ENCODE results near the gene DDX5. TPM values are rescaled to one million over a fixed set of nuclear protein-coding genes. Genes with fewer than 3 reads are reported as not detected.

The DDX5 gene
- total and polyA plus RNA-seq, 7 experiments from 2014 or later = 781 to 2,704 (median 1,624) TPM

- Mint-ChIP-seq H3K4me3 (peak overlapping the region; percentile 97 to 100 (median 99)), H3K4me1 (peaks cover 33 to 85% (median 76%) of the 10 kb centered on the region in 7 donors), H3K27me3 (peaks cover 0 to 11% (median 0%) of the 10 kb centered on the region in 5 donors), H3K36me3 (peaks cover 14 to 78% (median 61%) of the 10 kb centered on the region in 5 donors), H3K27ac (peak overlapping the region; percentile 99 to 100 (median 100)), H3K9me3 (peaks cover 0 to 39% (median 0%) of the 10 kb centered on the region in 11 donors)
- Histone ChIP-seq H3K4me1 (ENCODE audit: control insufficient read depth in 2 of 2, insufficient read depth in 2 of 2, low read length in 2 of 2) (peaks cover 41 to 54% of the 10 kb centered on the region in 2 donors), H3K36me3 (ENCODE audit: control insufficient read depth in 2 of 3, insufficient read depth in 3 of 3, low read length in 3 of 3) (peaks cover 47 to 80% (median 60%) of the 10 kb centered on the region in 3 experiments), H3K27ac (ENCODE audit: low read depth, low read length) (peak overlapping the region; percentile 100), H3K9me3 (ENCODE audit: control insufficient read depth in 2 of 3, low read length in 3 of 3) (no peaks in the 10 kb centered on the region), H3K27me3 (ENCODE audit: control insufficient read depth in 2 of 2, insufficient read depth in 2 of 2, low read length in 2 of 2) (no peaks in the 10 kb centered on the region), H3K4me3 (ENCODE audit: low read length) (peak overlapping the region; percentile 98)
- POLR2A ChIA-PET = interaction anchor here (0.6 to 5.5 kb wide), 19 partner anchors 7 to 1752 kb away, joined by 3 to 224 read pairs (median 6); partner anchors contain the start of genes CCDC47, DDX42, PECAM1 and POLG2
- DNase-seq (peak in 2 of 9 donors; percentile 8 to 14), ATAC-seq (no peak)
- intact Hi-C loops (cut with micrococcal nuclease) = loop anchor here in 1 of 2 donors (10.0 kb wide), 1 partner anchor 411 kb away; the partner anchor contains the start of gene LRRC37A3
- CTCF ChIA-PET = interaction anchor here (1.2 kb wide), 2 partner anchors 13 to 84 kb away, joined by 4 read pairs; no protein-coding TSS in a partner anchor
Observed at GRCh38 chr17:64503821-64504768, 2.0 kb downstream of the DDX5 start.

GRCh38 chr17:64503341-64503740, 2.7 kb downstream of the DDX5 start:
- intact Hi-C loops (cut with micrococcal nuclease) = loop anchor here in 1 of 2 donors (10.0 kb wide), 1 partner anchor 411 kb away; the partner anchor contains the start of gene LRRC37A3
- H3K27me3 ChIP-seq (ENCODE audit: control insufficient read depth in 2 of 2, insufficient read depth in 2 of 2, low read length in 2 of 2) = no peaks in the 10 kb centered on the region
- POLR2A ChIA-PET = interaction anchor here (0.6 to 5.5 kb wide), 7 partner anchors 7 to 747 kb away, joined by 3 to 224 read pairs (median 52); partner anchors contain the start of genes PECAM1 and POLG2
- DNase-seq (peak in 3 of 9 donors; percentile 9 to 16 (median 12)), ATAC-seq (no peak)
- H3K27ac ChIP-seq (ENCODE audit: low read depth, low read length) = peak overlapping the region; percentile 100
- CTCF ChIA-PET = interaction anchor here (1.2 kb wide), 1 partner anchor 84 kb away, joined by 4 read pairs; no protein-coding TSS in a partner anchor
- Mint-ChIP-seq H3K4me1 (peaks cover 33 to 83% (median 73%) of the 10 kb centered on the region in 7 donors), H3K27ac (peak overlapping the region in 8 of 9 donors; percentile 44 to 100 (median 87)), H3K36me3 (peaks cover 16 to 83% (median 61%) of the 10 kb centered on the region in 5 donors), H3K27me3 (peaks cover 0 to 11% (median 0%) of the 10 kb centered on the region in 5 donors), H3K4me3 (peak overlapping the region in 9 of 10 donors; percentile 27 to 100 (median 99)), H3K9me3 (peaks cover 0 to 43% (median 0%) of the 10 kb centered on the region in 11 donors)
- H3K4me3 ChIP-seq (ENCODE audit: low read length) = no peak overlapping the region
- H3K36me3 ChIP-seq (ENCODE audit: control insufficient read depth in 2 of 3, insufficient read depth in 3 of 3, low read length in 3 of 3) = peaks cover 51 to 83% (median 64%) of the 10 kb centered on the region in 3 experiments
- peaks cover 35 to 49% of the 10 kb centered on the region in 2 donors for H3K4me1 ChIP-seq (ENCODE audit: control insufficient read depth in 2 of 2, insufficient read depth in 2 of 2, low read length in 2 of 2)
- H3K9me3 ChIP-seq (ENCODE audit: control insufficient read depth in 2 of 3, low read length in 3 of 3) = no peaks in the 10 kb centered on the region

GRCh38 chr17:64502809-64503208, 3.3 kb downstream of the DDX5 start:
- peak in 2 of 9 donors; percentile 4 to 10 for DNase-seq

GRCh38 chr17:64502021-64502420, 4.1 kb downstream of the DDX5 start:
- H3K4me3 ChIP-seq (ENCODE audit: low read length) = no peak overlapping the region
- CTCF ChIA-PET = interaction anchor here (1.0 to 1.2 kb wide), 2 partner anchors 81 to 82 kb away, joined by 4 to 8 read pairs; no protein-coding TSS in a partner anchor

More at GRCh38 chr17:64502809-64503208, 3.3 kb downstream of the DDX5 start:
- Mint-ChIP-seq H3K27me3 (peaks cover 0 to 11% (median 0%) of the 10 kb centered on the region in 5 donors), H3K4me3 (peak overlapping the region in 8 of 10 donors; percentile 36 to 100 (median 98)), H3K4me1 (peaks cover 35 to 83% (median 74%) of the 10 kb centered on the region in 7 donors), H3K9me3 (peaks cover 0 to 47% (median 0%) of the 10 kb centered on the region in 11 donors), H3K36me3 (peaks cover 17 to 85% (median 61%) of the 10 kb centered on the region in 5 donors), H3K27ac (peak overlapping the region; percentile 44 to 100 (median 86))
- intact Hi-C loops (cut with micrococcal nuclease) = loop anchor here in 1 of 2 donors (10.0 kb wide), 1 partner anchor 412 kb away; the partner anchor contains the start of gene LRRC37A3
- CTCF ChIA-PET = interaction anchor here (1.0 to 1.2 kb wide), 2 partner anchors 82 to 83 kb away, joined by 4 to 8 read pairs; no protein-coding TSS in a partner anchor
- Histone ChIP-seq H3K9me3 (ENCODE audit: control insufficient read depth in 2 of 3, low read length in 3 of 3) (no peaks in the 10 kb centered on the region), H3K27me3 (ENCODE audit: control insufficient read depth in 2 of 2, insufficient read depth in 2 of 2, low read length in 2 of 2) (no peaks in the 10 kb centered on the region), H3K4me1 (ENCODE audit: control insufficient read depth in 2 of 2, insufficient read depth in 2 of 2, low read length in 2 of 2) (peaks cover 30 to 43% of the 10 kb centered on the region in 2 donors), H3K36me3 (ENCODE audit: control insufficient read depth in 2 of 3, insufficient read depth in 3 of 3, low read length in 3 of 3) (peaks cover 51 to 83% (median 64%) of the 10 kb centered on the region in 3 experiments), H3K4me3 (ENCODE audit: low read length) (no peak overlapping the region), H3K27ac (ENCODE audit: low read depth, low read length) (peak overlapping the region; percentile 20)
- POLR2A ChIA-PET = interaction anchor here (0.5 to 5.5 kb wide), 8 partner anchors 6 to 711 kb away, joined by 3 to 224 read pairs (median 4); partner anchors contain the start of gene POLG2
- no peak for ATAC-seq

GRCh38 chr17:64500862-64501765, 5.0 kb downstream of the DDX5 start:
- Histone ChIP-seq H3K27me3 (ENCODE audit: control insufficient read depth in 2 of 2, insufficient read depth in 2 of 2, low read length in 2 of 2) (no peaks in the 10 kb centered on the region), H3K9me3 (ENCODE audit: control insufficient read depth in 2 of 3, low read length in 3 of 3) (no peaks in the 10 kb centered on the region), H3K4me3 (ENCODE audit: low read length) (no peak overlapping the region), H3K27ac (ENCODE audit: low read depth, low read length) (no peak overlapping the region), H3K36me3 (ENCODE audit: control insufficient read depth in 2 of 3, insufficient read depth in 3 of 3, low read length in 3 of 3) (peaks cover 51 to 74% (median 64%) of the 10 kb centered on the region in 3 experiments), H3K4me1 (ENCODE audit: control insufficient read depth in 2 of 2, insufficient read depth in 2 of 2, low read length in 2 of 2) (peaks cover 35 to 46% of the 10 kb centered on the region in 2 donors)
- Mint-ChIP-seq H3K36me3 (peaks cover 21 to 74% (median 57%) of the 10 kb centered on the region in 5 donors), H3K27me3 (peaks cover 0 to 3% (median 0%) of the 10 kb centered on the region in 5 donors), H3K4me1 (peaks cover 38 to 95% (median 83%) of the 10 kb centered on the region in 7 donors), H3K27ac (peak overlapping the region; percentile 16 to 100 (median 84)), H3K4me3 (peak overlapping the region in 5 of 10 donors; percentile 23 to 100 (median 97)), H3K9me3 (peaks cover 0 to 54% (median 0%) of the 10 kb centered on the region in 11 donors)
- DNase-seq (peak in 4 of 9 donors; percentile 12 to 32 (median 28)), ATAC-seq (no peak)
- intact Hi-C loops (cut with micrococcal nuclease) = loop anchor here in 1 of 2 donors (10.0 kb wide), 1 partner anchor 414 kb away; the partner anchor contains the start of gene LRRC37A3
- ChIA-PET CTCF (interaction anchor here (0.6 to 6.5 kb wide), 2 partner anchors 81 to 283 kb away, joined by 4 to 47 read pairs; no protein-coding TSS in a partner anchor), POLR2A (interaction anchor here (0.8 to 1.2 kb wide), 4 partner anchors 8 to 41 kb away, joined by 3 to 4 read pairs (median 4); no protein-coding TSS in a partner anchor)

More at GRCh38 chr17:64502021-64502420, 4.1 kb downstream of the DDX5 start:
- Histone ChIP-seq H3K27me3 (ENCODE audit: control insufficient read depth in 2 of 2, insufficient read depth in 2 of 2, low read length in 2 of 2) (no peaks in the 10 kb centered on the region), H3K36me3 (ENCODE audit: control insufficient read depth in 2 of 3, insufficient read depth in 3 of 3, low read length in 3 of 3) (peaks cover 51 to 80% (median 64%) of the 10 kb centered on the region in 3 experiments), H3K9me3 (ENCODE audit: control insufficient read depth in 2 of 3, low read length in 3 of 3) (no peaks in the 10 kb centered on the region), H3K27ac (ENCODE audit: low read depth, low read length) (peak overlapping the region; percentile 20), H3K4me1 (ENCODE audit: control insufficient read depth in 2 of 2, insufficient read depth in 2 of 2, low read length in 2 of 2) (peaks cover 35 to 46% of the 10 kb centered on the region in 2 donors)
- Mint-ChIP-seq H3K36me3 (peaks cover 17 to 80% (median 57%) of the 10 kb centered on the region in 5 donors), H3K27ac (peak overlapping the region; percentile 51 to 100 (median 84)), H3K4me1 (peaks cover 37 to 85% (median 75%) of the 10 kb centered on the region in 7 donors), H3K27me3 (peaks cover 0 to 11% (median 0%) of the 10 kb centered on the region in 5 donors), H3K9me3 (peaks cover 0 to 53% (median 0%) of the 10 kb centered on the region in 11 donors), H3K4me3 (peak overlapping the region in 8 of 10 donors; percentile 16 to 100 (median 62))
- ATAC-seq = no peak
- intact Hi-C loops (cut with micrococcal nuclease) = loop anchor here in 1 of 2 donors (10.0 kb wide), 1 partner anchor 413 kb away; the partner anchor contains the start of gene LRRC37A3
- POLR2A ChIA-PET = interaction anchor here (0.7 to 1.1 kb wide), 5 partner anchors 8 to 80 kb away, joined by 3 to 4 read pairs (median 3); no protein-coding TSS in a partner anchor
- peak in 3 of 9 donors; percentile 16 to 24 (median 17) for DNase-seq
